ENCODE data around the gene ALPL.

Gene ALPL

GRCh38 chr1:21496063-21496462, 13.2 kb upstream of the ALPL start:
- no peaks in the 10 kb centered on the region for H3K36me3 Mint-ChIP-seq (ENCODE audit: low read depth)
- no peak overlapping the region for H3K27ac Mint-ChIP-seq
- DNase-seq, result no peak

GRCh38 chr1:21496886-21497285, 12.3 kb upstream of the ALPL start:
- no peak for DNase-seq
- Mint-ChIP-seq H3K27ac (no peak overlapping the region), H3K9me3 (no peaks in the 10 kb centered on the region), H3K36me3 (ENCODE audit: low read depth) (no peaks in the 10 kb centered on the region), H3K27me3 (peaks cover 10% of the 10 kb centered on the region), H3K4me1 (ENCODE audit: low read depth) (no peaks in the 10 kb centered on the region), H3K4me3 (no peak overlapping the region)

More at GRCh38 chr1:21496063-21496462, 13.2 kb upstream of the ALPL start:
- H3K4me3 Mint-ChIP-seq, result no peak overlapping the region
- peaks cover 14% of the 10 kb centered on the region for H3K27me3 Mint-ChIP-seq
- no peaks in the 10 kb centered on the region for H3K9me3 Mint-ChIP-seq
- H3K4me1 Mint-ChIP-seq (ENCODE audit: low read depth), result no peaks in the 10 kb centered on the region

- no peaks in the 10 kb centered on the region for H3K9me3 Mint-ChIP-seq
- no peak overlapping the region for H3K4me3 Mint-ChIP-seq
- no peaks in the 10 kb centered on the region for H3K36me3 Mint-ChIP-seq (ENCODE audit: low read depth)
- peaks cover 5% of the 10 kb centered on the region for H3K27me3 Mint-ChIP-seq
- no peaks in the 10 kb centered on the region for H3K4me1 Mint-ChIP-seq (ENCODE audit: low read depth)
- no peak for DNase-seq
- H3K27ac Mint-ChIP-seq, result no peak overlapping the region
Observed at GRCh38 chr1:21497466-21498061, 11.7 kb upstream of the ALPL start.

GRCh38 chr1:21499283-21499950, 9.8 kb upstream of the ALPL start:
- DNase-seq, result no peak
- Mint-ChIP-seq H3K4me3 (no peak overlapping the region), H3K27me3 (peaks cover 8% of the 10 kb centered on the region), H3K9me3 (no peaks in the 10 kb centered on the region), H3K4me1 (ENCODE audit: low read depth) (no peaks in the 10 kb centered on the region), H3K36me3 (ENCODE audit: low read depth) (no peaks in the 10 kb centered on the region), H3K27ac (no peak overlapping the region)

- H3K27ac Mint-ChIP-seq, result no peak overlapping the region
- no peaks in the 10 kb centered on the region for H3K9me3 Mint-ChIP-seq
- H3K4me1 Mint-ChIP-seq (ENCODE audit: low read depth), result peaks cover 3% of the 10 kb centered on the region
- no peak for DNase-seq
- no peak overlapping the region for H3K4me3 Mint-ChIP-seq
- H3K27me3 Mint-ChIP-seq, result peaks cover 45% of the 10 kb centered on the region
- H3K36me3 Mint-ChIP-seq (ENCODE audit: low read depth), result no peaks in the 10 kb centered on the region
Observed at GRCh38 chr1:21503706-21504377, 5.4 kb upstream of the ALPL start.

- Mint-ChIP-seq H3K36me3 (ENCODE audit: low read depth) (no peaks in the 10 kb centered on the region), H3K27ac (no peak overlapping the region), H3K4me1 (ENCODE audit: low read depth) (peaks cover 5% of the 10 kb centered on the region), H3K9me3 (no peaks in the 10 kb centered on the region), H3K27me3 (peaks cover 65% of the 10 kb centered on the region), H3K4me3 (no peak overlapping the region)
- no peak for DNase-seq
Observed at GRCh38 chr1:21506804-21507203, 2.4 kb upstream of the ALPL start.

- H3K27me3 Mint-ChIP-seq, result peaks cover 70% of the 10 kb centered on the region
- H3K9me3 Mint-ChIP-seq, result no peaks in the 10 kb centered on the region
- no peak overlapping the region for H3K4me3 Mint-ChIP-seq
- H3K27ac Mint-ChIP-seq, result no peak overlapping the region
- peaks cover 5% of the 10 kb centered on the region for H3K4me1 Mint-ChIP-seq (ENCODE audit: low read depth)
- H3K36me3 Mint-ChIP-seq (ENCODE audit: low read depth), result no peaks in the 10 kb centered on the region
- DNase-seq, result no peak
Observed at GRCh38 chr1:21507511-21508270, 1.5 kb upstream of the ALPL start.

GRCh38 chr1:21508580-21509350, 458 bp upstream of the ALPL start:
- Mint-ChIP-seq H3K4me1 (ENCODE audit: low read depth) (peaks cover 5% of the 10 kb centered on the region), H3K27ac (no peak overlapping the region), H3K36me3 (ENCODE audit: low read depth) (no peaks in the 10 kb centered on the region), H3K4me3 (peak overlapping the region; percentile 59), H3K27me3 (peaks cover 69% of the 10 kb centered on the region), H3K9me3 (no peaks in the 10 kb centered on the region)
- peak; percentile 80 for DNase-seq

GRCh38 chr1:21510113-21510493, 880 bp downstream of the ALPL start:
- Mint-ChIP-seq H3K27me3 (peaks cover 63% of the 10 kb centered on the region), H3K9me3 (no peaks in the 10 kb centered on the region), H3K4me1 (ENCODE audit: low read depth) (peaks cover 5% of the 10 kb centered on the region), H3K36me3 (ENCODE audit: low read depth) (no peaks in the 10 kb centered on the region), H3K4me3 (no peak overlapping the region), H3K27ac (no peak overlapping the region)
- DNase-seq, result no peak

GRCh38 chr1:21510885-21511578, 1.8 kb downstream of the ALPL start:
- peaks cover 56% of the 10 kb centered on the region for H3K27me3 Mint-ChIP-seq

GRCh38 chr1:21511579-21512522, 2.6 kb downstream of the ALPL start:
- Mint-ChIP-seq H3K36me3 (ENCODE audit: low read depth) (no peaks in the 10 kb centered on the region), H3K27me3 (peaks cover 48% of the 10 kb centered on the region), H3K4me1 (ENCODE audit: low read depth) (peaks cover 5% of the 10 kb centered on the region), H3K4me3 (no peak overlapping the region), H3K27ac (no peak overlapping the region), H3K9me3 (no peaks in the 10 kb centered on the region)
- no peak for DNase-seq

More at GRCh38 chr1:21510885-21511578, 1.8 kb downstream of the ALPL start:
- Mint-ChIP-seq H3K4me3 (no peak overlapping the region), H3K27ac (no peak overlapping the region), H3K4me1 (ENCODE audit: low read depth) (peaks cover 5% of the 10 kb centered on the region), H3K9me3 (no peaks in the 10 kb centered on the region), H3K36me3 (ENCODE audit: low read depth) (no peaks in the 10 kb centered on the region)
- DNase-seq, result no peak

- no peak for DNase-seq
- H3K27me3 Mint-ChIP-seq, result peaks cover 29% of the 10 kb centered on the region
- H3K27ac Mint-ChIP-seq, result no peak overlapping the region
- no peaks in the 10 kb centered on the region for H3K9me3 Mint-ChIP-seq
- H3K4me1 Mint-ChIP-seq (ENCODE audit: low read depth), result no peaks in the 10 kb centered on the region
- no peaks in the 10 kb centered on the region for H3K36me3 Mint-ChIP-seq (ENCODE audit: low read depth)
- H3K4me3 Mint-ChIP-seq, result no peak overlapping the region
Observed at GRCh38 chr1:21514245-21514644, 5.0 kb downstream of the ALPL start.

- H3K9me3 Mint-ChIP-seq, result no peaks in the 10 kb centered on the region
- no peak overlapping the region for H3K27ac Mint-ChIP-seq
- no peak for DNase-seq
- no peaks in the 10 kb centered on the region for H3K36me3 Mint-ChIP-seq (ENCODE audit: low read depth)
- H3K4me3 Mint-ChIP-seq, result no peak overlapping the region
- no peaks in the 10 kb centered on the region for H3K4me1 Mint-ChIP-seq (ENCODE audit: low read depth)
- H3K27me3 Mint-ChIP-seq, result peaks cover 8% of the 10 kb centered on the region
Observed at GRCh38 chr1:21517161-21517589, 8.0 kb downstream of the ALPL start.
